GM19438 (cell line): ENCODE results near the gene OR5M8.

ENCODE experiments used
- ATAC-seq: cut with Tn5 transposase; IDR thresholded peaks from one replicate; pipeline ENCODE4 v1.9.1; 2021; ENCODE audit warnings: low read depth; ENCODE audit not compliant: unreplicated experiment

Gene OR5M8

GRCh38 chr11:56491270-56491669, at the start of gene OR5M8:
TSS of gene OR5M8 (minus strand) at chr11:56491370. CDS start at chr11:56491370, 0 bp downstream.
- no peak for ATAC-seq

- no peak for ATAC-seq
These were observed 42.0 kb upstream of the OR5M8 start for GRCh38 chr11:56533054-56533740.

DNA sequence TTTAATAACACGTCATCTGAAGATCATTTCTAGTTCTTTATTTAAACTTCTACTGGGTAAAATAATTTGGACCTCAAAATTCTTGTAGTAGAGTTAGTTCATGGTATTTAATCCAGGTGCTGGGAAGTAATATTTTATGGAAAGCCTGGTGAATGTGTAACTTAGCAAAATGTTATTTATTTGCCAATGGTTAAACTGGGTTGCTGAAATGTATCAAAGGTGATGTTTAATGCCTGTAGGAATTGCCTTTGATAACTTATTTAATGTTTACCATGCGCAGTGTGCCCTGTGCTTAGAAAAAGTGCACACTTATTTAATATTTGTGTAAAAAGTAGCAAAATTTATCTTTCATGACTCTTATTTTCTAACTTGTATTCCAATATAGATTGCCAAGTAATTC, 40.7 kb upstream of the OR5M8 start:
- ATAC-seq = no peak

- no peak for ATAC-seq
These were observed 30.8 kb upstream of the OR5M8 start for GRCh38 chr11:56522008-56522407.

DNA sequence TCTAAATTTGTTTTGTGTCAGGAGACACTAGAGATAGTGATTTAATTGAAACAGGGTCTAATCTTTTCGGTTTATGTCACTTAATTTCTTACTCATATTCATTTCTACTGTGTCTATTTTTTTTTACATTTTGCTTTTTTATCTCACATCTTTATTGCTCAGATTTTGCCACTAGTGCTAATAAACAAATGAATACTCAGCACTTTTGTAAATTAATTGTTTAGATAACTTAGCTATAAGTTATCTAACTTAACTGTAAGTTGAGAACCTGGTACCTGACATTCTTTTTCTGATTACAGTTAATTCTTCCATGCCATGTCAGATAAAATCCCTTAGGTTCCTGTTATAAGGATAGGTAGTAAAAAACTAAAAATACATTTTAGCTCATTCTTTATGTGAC, 22.1 kb upstream of the OR5M8 start:
- ATAC-seq = no peak

- ATAC-seq = no peak
These were observed 18.3 kb upstream of the OR5M8 start for GRCh38 chr11:56509439-56509838.

- no peak for ATAC-seq
These were observed 5.8 kb upstream of the OR5M8 start for GRCh38 chr11:56497010-56497409.

DNA sequence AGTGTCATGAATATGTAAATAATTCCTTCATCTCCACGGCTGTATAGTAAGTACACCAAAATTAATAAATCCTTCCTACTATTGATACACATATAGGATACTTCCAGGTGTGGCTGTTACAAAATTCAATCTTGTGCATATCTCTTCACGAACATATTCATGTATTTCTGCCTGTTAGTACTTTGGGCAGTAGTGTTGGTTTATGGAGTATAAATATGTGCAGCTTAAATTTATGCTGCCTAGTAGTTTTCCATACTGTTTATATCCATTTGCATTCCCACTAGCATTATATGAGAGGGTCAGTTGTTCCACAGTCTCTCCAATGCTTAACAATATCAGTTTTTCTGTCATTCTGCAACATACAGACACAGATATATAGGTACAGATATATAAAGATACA, 3.9 kb upstream of the OR5M8 start:
- no peak for ATAC-seq

DNA sequence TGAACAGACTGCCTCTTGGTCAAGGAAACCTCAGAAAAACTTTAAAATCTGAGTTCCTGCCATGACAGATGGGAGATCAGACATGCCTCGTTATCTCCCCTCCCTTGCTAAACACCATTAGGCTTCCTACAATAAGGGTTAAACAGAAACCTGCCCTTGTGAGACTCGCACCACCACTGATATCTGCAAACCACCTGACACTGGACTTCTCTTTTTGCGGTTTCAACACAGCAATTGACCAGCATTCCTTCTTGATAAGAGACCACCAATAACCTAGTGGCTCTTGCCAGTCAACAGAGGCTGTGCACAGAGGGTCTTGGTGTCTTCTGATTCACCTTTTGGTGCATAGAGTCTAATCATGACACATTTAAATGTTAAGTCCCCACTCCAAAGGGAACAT, 4.4 kb downstream of the OR5M8 start:
- ATAC-seq = no peak

GRCh38 chr11:56474729-56475235, 16.4 kb downstream of the OR5M8 start:
- ATAC-seq = no peak

DNA sequence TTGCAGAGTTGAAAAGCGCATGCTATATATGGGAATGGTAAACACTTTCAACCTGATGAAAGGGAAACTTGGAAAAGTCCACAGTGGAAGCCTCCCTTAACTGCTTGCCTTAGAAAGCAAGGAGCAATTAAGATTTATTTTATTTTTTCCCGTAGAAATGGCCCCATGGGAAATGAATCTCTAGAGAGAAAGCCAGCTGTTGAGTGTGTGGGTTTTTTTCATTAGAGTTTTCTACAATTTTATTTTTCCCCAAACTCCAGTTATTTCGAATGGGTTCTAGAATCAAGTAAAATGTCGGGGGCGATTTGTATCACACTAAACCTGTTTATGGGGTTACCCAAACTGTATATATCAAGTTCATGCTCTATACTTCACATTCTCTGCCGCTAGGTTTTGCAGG, 17.9 kb downstream of the OR5M8 start, which contains the start of gene OR5M3:
Gene OR5M3, minus strand, starts transcription at position 101 of the 400 bp plus-strand sequence. CDS start 2,855 bp downstream, outside the sequence.
- ATAC-seq = no peak

- ATAC-seq = no peak
These were observed 34.1 kb downstream of the OR5M8 start for GRCh38 chr11:56457076-56457475.

- no peak for ATAC-seq
These were observed 37.6 kb downstream of the OR5M8 start for GRCh38 chr11:56453521-56453920.
